SK-N-SH (cell line): Measurements from ENCODE around the gene MCTP1. TPM values are rescaled to one million over a fixed set of nuclear protein-coding genes. Genes with fewer than 3 reads are reported as not detected.

ENCODE experiments used
- CTCF ChIA-PET: fragments of 300-600, 350-600 bp; formaldehyde crosslinking; extraction: SDS; loops from one replicate; lab custom pipeline; 2021; lab: Yijun Ruan, JAX
- POLR2A ChIA-PET: fragments of 350-600 bp; sonication (Branson Sonifier 250); formaldehyde crosslinking; extraction: SDS; loops from one replicate; lab custom pipeline; 2020; ENCODE audit warnings: antibody characterized with exemption, inconsistent platforms; lab: Yijun Ruan, JAX
- DNase-seq: peaks from one replicate; pipeline ENCODE4 v3.0.0; 2012
- H2AFZ ChIP-seq: fragments of 200-600 bp; sonication (generic); 2 replicates; pipeline ENCODE4 v1.8.1; 2016; ENCODE audit warnings: antibody characterized with exemption, mild to moderate bottlenecking, low read depth
- H3F3A ChIP-seq: fragments of 200-600 bp; sonication (generic); replicated peaks from 2 replicates; pipeline ENCODE3; 2016; ENCODE audit warnings: antibody characterized with exemption, mild to moderate bottlenecking; ENCODE audit not compliant: insufficient read depth
- H3K27ac ChIP-seq, 2 experiments: fragments of 200-500 bp in 1 of 2; fragments of 200-600 bp in 1 of 2; sonication (Bioruptor generic) in 1 of 2; sonication (generic), shearing (Covaris generic) in 1 of 2; 2 replicates each; pipeline versions ENCODE4 v1.5.1 to v1.6.1; 2014 to 2016; ENCODE audit warnings: low read depth in 2 of 2, inconsistent platforms in 1 of 2, low read length in 1 of 2, mild to moderate bottlenecking in 1 of 2, mixed read lengths in 1 of 2
- H3K27me3 ChIP-seq: fragments of 200-600 bp; sonication (generic), shearing (Covaris generic); 2 replicates; pipeline ENCODE4 v1.6.1; 2016; ENCODE audit warnings: mixed run types; ENCODE audit not compliant: insufficient read depth
- H3K36me3 ChIP-seq, 2 experiments: fragments of 200-500 bp in 1 of 2; fragments of 200-600 bp in 1 of 2; sonication (Bioruptor generic) in 1 of 2; sonication (generic) in 1 of 2; replicated peaks in 1 of 2; 2 replicates each; pipeline versions ENCODE3 to v1.5.1; 2014 to 2016; ENCODE audit warnings: low read length in 1 of 2, mild to moderate bottlenecking in 1 of 2; ENCODE audit not compliant: insufficient read depth in 2 of 2, control insufficient read depth in 1 of 2
- H3K4me1 ChIP-seq, 2 experiments: fragments of 200-500 bp in 1 of 2; fragments of 200-600 bp in 1 of 2; sonication (Bioruptor generic) in 1 of 2; sonication (generic), shearing (Covaris generic) in 1 of 2; 2 replicates each; pipeline versions ENCODE4 v1.5.1 to v1.6.1; 2014 to 2016; ENCODE audit warnings: low read depth in 1 of 2, low read length in 1 of 2, mixed run types in 1 of 2; ENCODE audit not compliant: insufficient read depth in 2 of 2, control insufficient read depth in 1 of 2
- H3K4me2 ChIP-seq: fragments of 200-600 bp; sonication (generic), shearing (Covaris generic); 2 replicates; pipeline ENCODE4 v1.6.1; 2017; ENCODE audit warnings: mixed run types
- H3K4me3 ChIP-seq, 2 experiments: fragments of 200-500 bp in 1 of 2; fragments of 200-600 bp in 1 of 2; sonication (Bioruptor generic) in 1 of 2; sonication (generic), shearing (Covaris generic) in 1 of 2; 2 replicates each; pipeline versions ENCODE4 v1.5.1 to v1.8.1; 2014 to 2016; ENCODE audit warnings: low read depth in 2 of 2, inconsistent platforms in 1 of 2, low read length in 1 of 2, mild to moderate bottlenecking in 1 of 2, mixed read lengths in 1 of 2, moderate library complexity in 1 of 2
- H3K79me2 ChIP-seq: fragments of 200-600 bp; sonication (generic); 2 replicates; pipeline ENCODE4 v1.8.1; 2017; ENCODE audit warnings: mild to moderate bottlenecking; ENCODE audit not compliant: insufficient read depth
- H3K9ac ChIP-seq: fragments of 200-600 bp; sonication (generic); 2 replicates; pipeline ENCODE4 v1.6.1; 2017; ENCODE audit warnings: mixed run types
- H3K9me2 ChIP-seq: fragments of 200-600 bp; sonication (generic); 2 replicates; pipeline ENCODE4 v1.6.1; 2017; ENCODE audit warnings: mixed run types
- H3K9me3 ChIP-seq: fragments of 200-600 bp; sonication (generic); 2 replicates; pipeline ENCODE4 v1.6.1; 2017; ENCODE audit warnings: mixed run types, mild to moderate bottlenecking, moderate library complexity
- H4K20me1 ChIP-seq: fragments of 200-600 bp; sonication (generic); 2 replicates; pipeline ENCODE4 v1.6.1; 2017; ENCODE audit warnings: mild to moderate bottlenecking, mixed run types; ENCODE audit not compliant: insufficient read depth
- EZH2phosphoT487 ChIP-seq: fragments of 200-600 bp; sonication (generic); IDR thresholded peaks from 2 replicates; pipeline ENCODE4 v1.6.1; 2017; ENCODE audit warnings: low read depth, mixed run types, mild to moderate bottlenecking, antibody characterized with exemption, moderate library complexity, borderline replicate concordance
- FOSL2 ChIP-seq: IDR thresholded peaks from 2 replicates; pipeline ENCODE4 v1.4.0; 2012; ENCODE audit warnings: low read depth, mild to moderate bottlenecking, moderate library complexity, borderline replicate concordance
- FOXJ3 ChIP-seq: sonication (generic); formaldehyde crosslinking; IDR thresholded peaks from 2 replicates; pipeline ENCODE4 v1.5.1; 2020; ENCODE audit warnings: mild to moderate bottlenecking, missing genetic modification reagents
- JUND ChIP-seq: IDR thresholded peaks from 2 replicates; pipeline ENCODE4 v1.4.0; 2012
- MXI1 ChIP-seq: IDR thresholded peaks from 2 replicates; pipeline ENCODE4 v1.6.1; 2012; ENCODE audit warnings: mild to moderate bottlenecking, low read depth, low read length, improper control_type of control experiment
- NRF1 ChIP-seq: IDR thresholded peaks from 2 replicates; pipeline ENCODE4 v1.6.1; 2012; ENCODE audit warnings: low read depth, mild to moderate bottlenecking, low read length
- POLR2AphosphoS5 ChIP-seq: IDR thresholded peaks from 2 replicates; pipeline ENCODE4 v1.6.1; 2012; ENCODE audit warnings: low read depth, low read length
- RFX5 ChIP-seq: IDR thresholded peaks from 2 replicates; pipeline ENCODE4 v1.6.1; 2012; ENCODE audit warnings: mild to moderate bottlenecking, improper control_type of control experiment, low read length
- SIN3A ChIP-seq: IDR thresholded peaks from 2 replicates; pipeline ENCODE4 v1.6.1; 2012; ENCODE audit warnings: low read depth, mild to moderate bottlenecking, low read length, moderate library complexity, borderline replicate concordance
- SMC3 ChIP-seq: IDR thresholded peaks from 2 replicates; pipeline ENCODE4 v1.6.1; 2012; ENCODE audit warnings: low read depth, low read length, improper control_type of control experiment
- WGBS: methylation state at CpG from one replicate; pipeline ENCODE4 v1.1.6; 2017; ENCODE audit warnings: low lambda C conversion rate; 5-methylcytosine and 5-hydroxymethylcytosine counted together
- polyA plus RNA-seq, 3 experiments: library from polyadenylated mRNA; depleted of rRNA; stranded (reverse); fragments of >200 nt; gene quantifications; 2 replicates each; pipeline ENCODE4 v1.2.3, GENCODE V29; 2012
- TF ChIP-seq, protein P1 (sequence below): fragments of 200-600 bp; sonication (generic); IDR thresholded peaks from 2 replicates; pipeline ENCODE4 v1.6.1; 2017; ENCODE audit warnings: antibody characterized with exemption, mild to moderate bottlenecking, moderate library complexity
- TF ChIP-seq, protein P2 (sequence below): IDR thresholded peaks from 2 replicates; pipeline ENCODE4; 2012
- TF ChIP-seq, protein P3 (sequence below): fragments of 150-350 bp; IDR thresholded peaks from 2 replicates; pipeline ENCODE4 v1.6.1; 2016; ENCODE audit warnings: mild to moderate bottlenecking, low read depth, low read length
- TF ChIP-seq, protein P4 (sequence below): IDR thresholded peaks from 2 replicates; pipeline ENCODE4 v1.6.1; 2012; ENCODE audit warnings: mild to moderate bottlenecking, low read depth, low read length, moderate library complexity

Gene MCTP1
- polyA plus RNA-seq, 1 of the 3 experiments (the other 2 are of a cell fraction): 0.53 TPM

DNA sequence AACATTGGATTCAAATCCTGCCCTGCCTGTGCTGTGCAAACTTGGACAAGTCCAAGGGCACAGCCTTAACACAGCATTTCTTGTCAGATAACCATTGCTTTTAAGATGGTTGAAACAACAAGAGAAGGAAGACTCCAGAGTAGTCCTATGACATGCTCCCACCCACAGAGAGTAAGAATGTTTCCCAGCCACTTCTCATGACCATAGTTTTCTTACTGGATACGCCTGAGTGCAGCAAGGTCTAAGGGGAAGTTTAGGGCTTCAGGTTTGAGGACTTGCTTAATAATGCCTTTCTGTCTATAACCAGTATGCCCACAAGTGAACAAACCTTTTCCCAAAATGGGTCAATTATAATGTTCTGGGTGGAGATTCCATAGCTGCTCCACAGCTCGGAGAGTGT, 540.0 kb downstream of the MCTP1 start:
- Histone ChIP-seq H4K20me1 (no peaks in the 10 kb centered on the region), H3K4me2 (no peak overlapping the region), H3K4me3 (no peak overlapping the region), H3K9me3 (no peaks in the 10 kb centered on the region), H2AFZ (no peak overlapping the region), H3K4me1 (no peaks in the 10 kb centered on the region), H3K9me2 (no peaks in the 10 kb centered on the region), H3K27me3 (no peaks in the 10 kb centered on the region), H3F3A (no peaks in the 10 kb centered on the region), H3K27ac (no peak overlapping the region), H3K36me3 (no peaks in the 10 kb centered on the region), H3K9ac (no peak overlapping the region), H3K79me2 (no peaks in the 10 kb centered on the region)
- 83% methylated on average over 2 of the region's 2 CpGs for WGBS
- ChIA-PET CTCF (interaction anchor here (1.8 kb wide), 1 partner anchor 41 kb away, joined by 7 read pairs; no protein-coding TSS in a partner anchor), POLR2A (no interaction called here)
- TF ChIP-seq, protein P1, sequence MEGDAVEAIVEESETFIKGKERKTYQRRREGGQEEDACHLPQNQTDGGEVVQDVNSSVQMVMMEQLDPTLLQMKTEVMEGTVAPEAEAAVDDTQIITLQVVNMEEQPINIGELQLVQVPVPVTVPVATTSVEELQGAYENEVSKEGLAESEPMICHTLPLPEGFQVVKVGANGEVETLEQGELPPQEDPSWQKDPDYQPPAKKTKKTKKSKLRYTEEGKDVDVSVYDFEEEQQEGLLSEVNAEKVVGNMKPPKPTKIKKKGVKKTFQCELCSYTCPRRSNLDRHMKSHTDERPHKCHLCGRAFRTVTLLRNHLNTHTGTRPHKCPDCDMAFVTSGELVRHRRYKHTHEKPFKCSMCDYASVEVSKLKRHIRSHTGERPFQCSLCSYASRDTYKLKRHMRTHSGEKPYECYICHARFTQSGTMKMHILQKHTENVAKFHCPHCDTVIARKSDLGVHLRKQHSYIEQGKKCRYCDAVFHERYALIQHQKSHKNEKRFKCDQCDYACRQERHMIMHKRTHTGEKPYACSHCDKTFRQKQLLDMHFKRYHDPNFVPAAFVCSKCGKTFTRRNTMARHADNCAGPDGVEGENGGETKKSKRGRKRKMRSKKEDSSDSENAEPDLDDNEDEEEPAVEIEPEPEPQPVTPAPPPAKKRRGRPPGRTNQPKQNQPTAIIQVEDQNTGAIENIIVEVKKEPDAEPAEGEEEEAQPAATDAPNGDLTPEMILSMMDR: no peak
- TF ChIP-seq FOSL2 (no peak), EZH2phosphoT487 (no peak), SIN3A (no peak), NRF1 (no peak)
- TF ChIP-seq, protein P2, sequence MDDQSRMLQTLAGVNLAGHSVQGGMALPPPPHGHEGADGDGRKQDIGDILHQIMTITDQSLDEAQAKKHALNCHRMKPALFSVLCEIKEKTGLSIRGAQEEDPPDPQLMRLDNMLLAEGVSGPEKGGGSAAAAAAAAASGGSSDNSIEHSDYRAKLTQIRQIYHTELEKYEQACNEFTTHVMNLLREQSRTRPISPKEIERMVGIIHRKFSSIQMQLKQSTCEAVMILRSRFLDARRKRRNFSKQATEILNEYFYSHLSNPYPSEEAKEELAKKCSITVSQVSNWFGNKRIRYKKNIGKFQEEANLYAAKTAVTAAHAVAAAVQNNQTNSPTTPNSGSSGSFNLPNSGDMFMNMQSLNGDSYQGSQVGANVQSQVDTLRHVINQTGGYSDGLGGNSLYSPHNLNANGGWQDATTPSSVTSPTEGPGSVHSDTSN: no peak
- TF ChIP-seq, protein P3, sequence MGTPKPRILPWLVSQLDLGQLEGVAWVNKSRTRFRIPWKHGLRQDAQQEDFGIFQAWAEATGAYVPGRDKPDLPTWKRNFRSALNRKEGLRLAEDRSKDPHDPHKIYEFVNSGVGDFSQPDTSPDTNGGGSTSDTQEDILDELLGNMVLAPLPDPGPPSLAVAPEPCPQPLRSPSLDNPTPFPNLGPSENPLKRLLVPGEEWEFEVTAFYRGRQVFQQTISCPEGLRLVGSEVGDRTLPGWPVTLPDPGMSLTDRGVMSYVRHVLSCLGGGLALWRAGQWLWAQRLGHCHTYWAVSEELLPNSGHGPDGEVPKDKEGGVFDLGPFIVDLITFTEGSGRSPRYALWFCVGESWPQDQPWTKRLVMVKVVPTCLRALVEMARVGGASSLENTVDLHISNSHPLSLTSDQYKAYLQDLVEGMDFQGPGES: no peak
- no peak for DNase-seq

DNA sequence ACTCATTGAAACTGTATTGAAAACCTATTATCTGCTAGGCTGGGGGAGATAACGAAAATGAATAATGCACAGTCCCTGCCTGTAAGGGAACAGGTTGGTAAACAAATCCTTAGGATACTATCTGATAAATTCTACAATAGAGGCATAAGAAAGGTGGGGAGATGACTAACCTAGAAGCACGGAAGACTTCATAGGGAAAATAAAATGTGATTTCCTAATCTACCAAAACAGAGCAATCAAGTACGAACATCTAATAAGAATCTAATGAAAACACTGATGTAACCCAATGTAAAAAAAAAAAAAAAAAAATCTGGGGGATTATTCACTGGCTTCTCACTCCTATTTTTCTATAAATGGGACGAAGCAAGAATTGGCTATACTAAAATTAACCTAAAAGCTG, 542.0 kb downstream of the MCTP1 start:
- Histone ChIP-seq H3K4me2 (no peak overlapping the region), H3K79me2 (no peaks in the 10 kb centered on the region), H3K27ac (no peak overlapping the region), H3K4me1 (no peaks in the 10 kb centered on the region), H3K9ac (no peak overlapping the region), H4K20me1 (no peaks in the 10 kb centered on the region), H3K9me3 (no peaks in the 10 kb centered on the region), H3K27me3 (no peaks in the 10 kb centered on the region), H3K4me3 (no peak overlapping the region), H3K36me3 (no peaks in the 10 kb centered on the region), H3F3A (no peaks in the 10 kb centered on the region), H3K9me2 (no peaks in the 10 kb centered on the region), H2AFZ (no peak overlapping the region)
- ChIA-PET POLR2A (interaction anchor here (0.7 kb wide), 1 partner anchor 16 kb away, joined by 4 read pairs; no protein-coding TSS in a partner anchor), CTCF (interaction anchor here (0.7 kb wide), 1 partner anchor 107 kb away, joined by 3 read pairs; no protein-coding TSS in a partner anchor)
- DNase-seq: no peak
- WGBS: 85% methylated on average over 4 of the region's 4 CpGs
- TF ChIP-seq NRF1: no peak
- TF ChIP-seq, protein P4, sequence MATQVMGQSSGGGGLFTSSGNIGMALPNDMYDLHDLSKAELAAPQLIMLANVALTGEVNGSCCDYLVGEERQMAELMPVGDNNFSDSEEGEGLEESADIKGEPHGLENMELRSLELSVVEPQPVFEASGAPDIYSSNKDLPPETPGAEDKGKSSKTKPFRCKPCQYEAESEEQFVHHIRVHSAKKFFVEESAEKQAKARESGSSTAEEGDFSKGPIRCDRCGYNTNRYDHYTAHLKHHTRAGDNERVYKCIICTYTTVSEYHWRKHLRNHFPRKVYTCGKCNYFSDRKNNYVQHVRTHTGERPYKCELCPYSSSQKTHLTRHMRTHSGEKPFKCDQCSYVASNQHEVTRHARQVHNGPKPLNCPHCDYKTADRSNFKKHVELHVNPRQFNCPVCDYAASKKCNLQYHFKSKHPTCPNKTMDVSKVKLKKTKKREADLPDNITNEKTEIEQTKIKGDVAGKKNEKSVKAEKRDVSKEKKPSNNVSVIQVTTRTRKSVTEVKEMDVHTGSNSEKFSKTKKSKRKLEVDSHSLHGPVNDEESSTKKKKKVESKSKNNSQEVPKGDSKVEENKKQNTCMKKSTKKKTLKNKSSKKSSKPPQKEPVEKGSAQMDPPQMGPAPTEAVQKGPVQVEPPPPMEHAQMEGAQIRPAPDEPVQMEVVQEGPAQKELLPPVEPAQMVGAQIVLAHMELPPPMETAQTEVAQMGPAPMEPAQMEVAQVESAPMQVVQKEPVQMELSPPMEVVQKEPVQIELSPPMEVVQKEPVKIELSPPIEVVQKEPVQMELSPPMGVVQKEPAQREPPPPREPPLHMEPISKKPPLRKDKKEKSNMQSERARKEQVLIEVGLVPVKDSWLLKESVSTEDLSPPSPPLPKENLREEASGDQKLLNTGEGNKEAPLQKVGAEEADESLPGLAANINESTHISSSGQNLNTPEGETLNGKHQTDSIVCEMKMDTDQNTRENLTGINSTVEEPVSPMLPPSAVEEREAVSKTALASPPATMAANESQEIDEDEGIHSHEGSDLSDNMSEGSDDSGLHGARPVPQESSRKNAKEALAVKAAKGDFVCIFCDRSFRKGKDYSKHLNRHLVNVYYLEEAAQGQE: no peak
- TF ChIP-seq, protein P2: no peak
- TF ChIP-seq RFX5: no peak
- TF ChIP-seq, protein P1: no peak
- no peak for TF ChIP-seq SMC3
- no peak for TF ChIP-seq SIN3A
- TF ChIP-seq POLR2AphosphoS5: no peak
- TF ChIP-seq EZH2phosphoT487: no peak
- TF ChIP-seq MXI1: no peak
- no peak for TF ChIP-seq FOXJ3 (CRISPR knock-in tag)
- no peak for TF ChIP-seq FOSL2
- TF ChIP-seq JUND: no peak
